Measurements from ENCODE around the gene TCEA2.

Gene TCEA2

GRCh38 chr20:64049878-64050260 is 13.1 kb upstream of the TCEA2 start:
- DNase-seq: no peak

DNA sequence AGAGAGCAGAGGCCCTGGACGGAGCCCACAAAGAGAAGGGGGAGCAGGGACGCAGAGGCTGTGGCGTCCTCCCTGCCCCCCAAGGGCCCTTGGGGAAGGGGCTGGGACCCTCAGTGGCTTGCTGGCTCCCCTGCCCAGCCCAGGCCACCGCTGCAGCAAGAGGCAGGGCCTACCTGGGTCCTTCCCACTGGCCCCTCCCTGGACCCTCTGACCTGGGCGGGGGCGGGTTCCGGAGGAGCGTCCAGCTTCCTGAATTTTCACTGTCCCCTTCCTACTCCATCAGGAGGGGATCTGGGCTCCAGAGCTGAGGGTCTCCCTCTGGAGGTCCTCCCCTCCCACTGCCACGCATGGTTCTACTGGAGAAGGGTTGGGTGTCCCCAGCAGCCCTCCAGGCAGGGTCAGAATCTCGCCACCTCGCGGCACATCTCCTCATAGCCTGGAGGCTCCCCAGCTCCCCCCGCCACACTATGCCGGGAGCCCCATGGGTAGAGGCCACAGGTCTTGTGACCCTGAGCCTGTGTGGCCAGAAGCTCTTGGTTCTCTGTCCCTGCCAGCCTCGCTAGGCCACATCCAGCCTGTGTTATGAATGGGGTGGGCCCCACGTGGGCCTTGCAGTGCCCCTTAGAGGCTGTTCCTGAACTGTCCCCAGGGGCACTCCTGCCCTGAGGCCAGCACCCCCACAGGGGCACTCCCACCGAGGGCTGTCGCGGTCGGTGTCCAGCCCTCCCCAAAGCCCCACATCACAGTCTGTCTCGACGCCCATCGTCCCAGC is 12.6 kb upstream of the TCEA2 start:
- DNase-seq: no peak

- DNase-seq: no peak
These were observed 12.0 kb upstream of the TCEA2 start for GRCh38 chr20:64051033-64051452.

DNA sequence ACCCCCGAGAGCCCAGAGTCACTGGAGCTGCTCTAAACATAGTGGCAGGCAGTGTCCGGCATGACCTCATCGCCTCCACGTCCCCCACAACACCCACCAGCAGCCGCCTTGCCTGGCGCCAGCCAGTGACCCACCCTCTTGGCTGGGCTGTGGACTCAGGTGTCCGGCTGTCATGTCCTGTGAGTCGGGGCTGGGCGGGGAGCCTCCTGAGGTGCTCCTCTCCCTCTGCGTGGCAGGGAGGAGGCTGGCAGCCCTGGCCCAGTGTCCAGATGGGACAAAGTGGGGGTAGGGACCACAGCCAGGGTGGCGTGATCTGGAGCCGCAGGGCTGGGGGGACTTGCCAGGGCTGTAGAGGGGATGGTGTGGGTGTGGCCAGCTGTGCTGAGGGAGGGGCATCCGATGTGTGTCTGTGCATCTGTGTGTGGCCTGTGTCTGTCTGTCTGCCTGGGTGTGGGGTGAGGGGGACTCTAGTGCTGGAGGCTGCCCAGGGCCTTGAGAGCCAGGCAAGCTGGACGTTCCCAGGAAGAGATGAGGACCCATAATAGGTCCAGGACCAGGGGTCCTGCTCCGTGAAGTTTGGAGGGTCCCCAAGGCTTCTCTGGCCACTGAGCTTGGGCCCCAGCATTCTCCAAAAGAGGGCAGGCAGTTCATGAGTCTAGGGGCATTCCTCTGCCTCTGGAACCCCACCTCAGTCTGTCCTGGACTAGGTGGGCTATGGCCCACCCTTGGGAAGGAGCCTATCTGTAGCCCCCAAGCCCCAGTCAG is 11.3 kb upstream of the TCEA2 start:
- no peak for DNase-seq

DNA sequence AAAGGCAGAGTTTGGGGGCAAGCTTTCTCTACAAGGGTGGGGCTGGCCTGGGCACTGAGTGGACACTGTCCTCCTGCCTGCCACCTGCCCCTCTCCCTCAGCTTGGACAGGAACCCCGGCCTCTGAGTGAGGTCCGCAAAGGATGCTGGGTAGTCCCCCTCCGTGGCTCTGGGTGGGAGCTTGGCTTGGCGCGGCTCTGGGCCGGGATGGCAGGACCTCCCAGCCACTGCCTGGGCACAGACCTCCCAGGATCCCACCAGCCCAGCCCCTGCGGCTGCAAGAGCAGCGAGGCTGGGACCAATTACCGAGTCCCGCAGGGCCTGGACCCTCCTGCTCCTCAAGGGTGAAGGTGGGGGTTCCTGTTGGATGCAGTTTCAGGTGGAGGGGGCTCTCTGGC is 10.7 kb upstream of the TCEA2 start:
- DNase-seq: no peak

GRCh38 chr20:64052987-64053840 is 9.8 kb upstream of the TCEA2 start:
- DNase-seq: no peak

GRCh38 chr20:64053841-64054661 is 8.9 kb upstream of the TCEA2 start:
- no peak for DNase-seq

- no peak for DNase-seq
These were observed 7.6 kb upstream of the TCEA2 start for GRCh38 chr20:64055396-64055892.

- no peak for DNase-seq
These were observed 6.9 kb upstream of the TCEA2 start for GRCh38 chr20:64055893-64056638.

- DNase-seq: no peak
These were observed 6.4 kb upstream of the TCEA2 start for GRCh38 chr20:64056639-64056888.

- DNase-seq: no peak
These were observed 5.9 kb upstream of the TCEA2 start for GRCh38 chr20:64056889-64057627.

- peak; percentile 81 to 83 for DNase-seq
These were observed 5.1 kb upstream of the TCEA2 start for GRCh38 chr20:64057628-64058498.

- DNase-seq: no peak
These were observed 4.5 kb upstream of the TCEA2 start for GRCh38 chr20:64058536-64058935.

GRCh38 chr20:64062276-64062595 is 762 bp upstream of the TCEA2 start:
- DNase-seq: no peak

DNA sequence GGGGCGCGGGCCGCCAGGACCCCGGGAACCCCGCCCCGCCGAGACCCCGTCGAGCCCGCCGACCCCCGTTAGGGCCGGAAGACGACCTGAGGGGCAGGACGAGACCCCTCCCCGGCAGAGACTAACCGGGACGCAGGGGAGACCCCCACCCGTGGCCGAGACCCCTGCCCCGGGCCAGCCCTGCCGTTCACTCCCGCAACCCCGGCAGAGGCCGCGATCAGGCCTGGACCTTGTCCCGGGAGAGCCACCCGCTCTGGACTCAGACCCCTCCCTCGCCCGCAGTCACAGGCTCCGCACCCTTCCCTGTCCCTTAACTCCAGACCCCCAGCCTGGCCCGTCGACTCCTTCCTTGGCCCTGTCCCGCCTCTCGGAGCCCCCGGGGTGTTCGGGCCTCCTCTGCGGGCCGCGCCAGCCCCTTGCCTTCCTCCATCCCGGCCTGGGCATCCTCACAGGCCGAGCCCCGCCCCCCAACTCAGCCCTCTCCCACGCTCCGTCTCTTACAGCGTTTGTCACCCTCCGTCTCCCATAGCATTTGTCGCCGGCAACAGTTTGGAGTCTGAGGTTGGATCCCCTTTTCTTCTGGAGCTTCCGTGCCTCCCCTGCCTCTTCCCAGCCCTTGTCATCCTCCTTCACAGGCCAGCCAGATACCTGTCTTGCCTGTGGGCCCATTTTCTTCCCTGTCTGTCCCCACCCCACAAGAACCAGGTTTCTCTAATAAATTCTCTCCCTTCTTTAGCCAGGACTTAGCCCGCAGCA is 569 bp downstream of the TCEA2 start:
- peak in 1 of 2 experiments; percentile 34 for DNase-seq

- no peak for DNase-seq
These were observed 1.2 kb downstream of the TCEA2 start for GRCh38 chr20:64064145-64064698.

GRCh38 chr20:64065062-64065973 is 2.3 kb downstream of the TCEA2 start:
- no peak for DNase-seq

DNA sequence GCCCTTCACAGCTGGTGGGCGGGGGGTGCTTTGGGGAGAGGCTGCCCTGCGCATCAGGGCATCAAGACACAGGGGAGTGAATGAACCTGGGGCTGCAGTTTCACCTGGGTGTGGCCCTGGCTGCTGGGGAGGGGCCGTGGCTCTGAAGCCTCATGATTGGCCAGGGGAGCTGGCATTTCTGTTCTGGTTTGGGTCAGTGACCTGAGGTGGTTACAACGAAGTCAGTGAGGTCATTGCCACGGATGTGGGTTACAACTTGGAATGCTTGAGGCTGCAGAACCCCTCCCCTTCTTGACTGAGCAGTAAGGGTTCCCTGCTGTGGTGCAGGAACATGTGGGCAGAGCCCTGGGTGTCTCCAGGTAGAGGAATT is 3.0 kb downstream of the TCEA2 start:
- no peak for DNase-seq
